H9 (cell line): Measurements from ENCODE around the gene RHOB. TPM values are rescaled to one million over a fixed set of nuclear protein-coding genes. Genes with fewer than 3 reads are reported as not detected.
"Not testable (repeated sequence)": the region's sequence is repeated elsewhere in the genome, so short reads cannot be mapped to it uniquely, and the experiment has no call there.

ENCODE experiments used
- DNase-seq: peaks from one replicate; pipeline ENCODE4 v3.0.0-alpha.2; 2017
- H2AFZ ChIP-seq: one replicate; pipeline ENCODE4 v1.6.1; 2013; ENCODE audit warnings: mild to moderate bottlenecking, low read length, control low read depth, moderate library complexity
- H2AK5ac ChIP-seq: 2 replicates; pipeline ENCODE4 v1.6.1; 2013; ENCODE audit warnings: low read length, control low read depth, mixed read lengths; ENCODE audit not compliant: insufficient read length
- H2BK120ac ChIP-seq: one replicate; pipeline ENCODE4 v1.6.1; 2013; ENCODE audit warnings: low read depth, mild to moderate bottlenecking, low read length, control low read depth, inconsistent platforms; ENCODE audit not compliant: poor library complexity, severe bottlenecking
- H2BK12ac ChIP-seq: 2 replicates; pipeline ENCODE4 v1.6.1; 2013; ENCODE audit warnings: low read length, control low read depth, mixed read lengths, low read depth; ENCODE audit not compliant: insufficient read length
- H2BK15ac ChIP-seq: 2 replicates; pipeline ENCODE4 v1.6.1; 2013; ENCODE audit warnings: low read depth, low read length, control low read depth
- H2BK20ac ChIP-seq: one replicate; pipeline ENCODE4 v1.6.1; 2013; ENCODE audit warnings: low read depth, mild to moderate bottlenecking, low read length, control low read depth, inconsistent platforms; ENCODE audit not compliant: poor library complexity, severe bottlenecking
- H2BK5ac ChIP-seq: 2 replicates; pipeline ENCODE4 v1.6.1; 2013; ENCODE audit warnings: low read length, control low read depth, mixed read lengths; ENCODE audit not compliant: insufficient read length
- H3K14ac ChIP-seq: 2 replicates; pipeline ENCODE4 v1.6.1; 2013; ENCODE audit warnings: low read length, control low read depth; ENCODE audit not compliant: insufficient read depth
- H3K18ac ChIP-seq: 2 replicates; pipeline ENCODE4 v1.6.1; 2013; ENCODE audit warnings: low read depth, mild to moderate bottlenecking, mixed read lengths, low read length, control low read depth; ENCODE audit not compliant: insufficient read length
- H3K23ac ChIP-seq: 2 replicates; pipeline ENCODE4 v1.6.1; 2013; ENCODE audit warnings: low read length, control low read depth, mixed read lengths, low read depth; ENCODE audit not compliant: insufficient read length
- H3K23me2 ChIP-seq: 2 replicates; pipeline ENCODE4 v1.6.1; 2013; ENCODE audit warnings: low read depth, mild to moderate bottlenecking, mixed read lengths, low read length, control low read depth; ENCODE audit not compliant: insufficient read length, poor library complexity, severe bottlenecking
- H3K27ac ChIP-seq: 2 replicates; pipeline ENCODE4 v1.5.1; 2013; ENCODE audit warnings: low read length, control low read depth, mixed read lengths, low read depth; ENCODE audit not compliant: insufficient read length
- H3K27me3 ChIP-seq: 2 replicates; pipeline ENCODE4 v1.6.1; 2013; ENCODE audit warnings: low read length, control low read depth, inconsistent platforms; ENCODE audit not compliant: insufficient read depth
- H3K4ac ChIP-seq: 2 replicates; pipeline ENCODE4 v1.6.1; 2013; ENCODE audit warnings: low read depth, mild to moderate bottlenecking, control low read depth, inconsistent platforms, low read length, moderate library complexity
- H3K4me1 ChIP-seq: 2 replicates; pipeline ENCODE4 v1.6.1; 2013; ENCODE audit warnings: low read length, control low read depth, inconsistent platforms; ENCODE audit not compliant: insufficient read depth
- H3K4me2 ChIP-seq: 2 replicates; pipeline ENCODE4 v1.6.1; 2013; ENCODE audit warnings: low read length, control low read depth, mixed read lengths; ENCODE audit not compliant: insufficient read length, insufficient read depth
- H3K56ac ChIP-seq: 2 replicates; pipeline ENCODE4 v1.6.1; 2013; ENCODE audit warnings: low read depth, mild to moderate bottlenecking, mixed read lengths, low read length, control low read depth; ENCODE audit not compliant: insufficient read length
- H3K79me1 ChIP-seq: 2 replicates; pipeline ENCODE4 v1.6.1; 2013; ENCODE audit warnings: low read depth, mild to moderate bottlenecking, moderate library complexity, low read length, control low read depth, inconsistent platforms; ENCODE audit not compliant: insufficient read depth, poor library complexity, severe bottlenecking
- H3K79me2 ChIP-seq: 2 replicates; pipeline ENCODE4 v1.6.1; 2013; ENCODE audit warnings: low read length, control low read depth, inconsistent platforms; ENCODE audit not compliant: insufficient read depth
- H3K9ac ChIP-seq: 2 replicates; pipeline ENCODE4 v1.6.1; 2013; ENCODE audit warnings: low read length, control low read depth, mixed read lengths; ENCODE audit not compliant: insufficient read length; ENCODE audit errors: extremely low read depth
- H3K9me3 ChIP-seq: one replicate; pipeline ENCODE4 v1.6.1; 2013; ENCODE audit warnings: low read depth, low read length, inconsistent platforms; ENCODE audit not compliant: control insufficient read depth
- H3T11ph ChIP-seq: one replicate; pipeline ENCODE4 v1.6.1; 2013; ENCODE audit warnings: mild to moderate bottlenecking, low read length, control low read depth, inconsistent platforms
- H4K20me1 ChIP-seq: one replicate; pipeline ENCODE4 v1.6.1; 2013; ENCODE audit not compliant: control insufficient read depth, insufficient read length, insufficient read depth
- H4K5ac ChIP-seq: 2 replicates; pipeline ENCODE4 v1.6.1; 2013; ENCODE audit warnings: low read depth, mild to moderate bottlenecking, mixed read lengths, low read length, control low read depth; ENCODE audit not compliant: insufficient read length
- H4K8ac ChIP-seq: replicated peaks from 2 replicates; pipeline ENCODE4 v1.6.1; 2013; ENCODE audit warnings: low read length, control low read depth, mixed read lengths, low read depth; ENCODE audit not compliant: insufficient read length
- H4K91ac ChIP-seq: 2 replicates; pipeline ENCODE4 v1.6.1; 2013; ENCODE audit warnings: low read depth, mild to moderate bottlenecking, moderate library complexity, mixed read lengths, low read length, control low read depth; ENCODE audit not compliant: insufficient read length
- H3K27ac Mint-ChIP-seq, 3 experiments: 2 replicates in 2 of 3; 3 replicates in 1 of 3; pipeline ENCODE4 v1.8.0; 2020 to 2021; ENCODE audit warnings: mixed read lengths in 3 of 3, mild to moderate bottlenecking in 1 of 3, moderate library complexity in 1 of 3
- H3K27me3 Mint-ChIP-seq: 2 replicates; pipeline ENCODE4 v1.8.0; 2021; ENCODE audit warnings: low read depth, mild to moderate bottlenecking, moderate library complexity, mixed read lengths
- H3K36me3 Mint-ChIP-seq, 3 experiments: 2 replicates in 2 of 3; 3 replicates in 1 of 3; pipeline ENCODE4 v1.8.0; 2020 to 2021; ENCODE audit warnings: low read depth in 3 of 3, mixed read lengths in 3 of 3; ENCODE audit not compliant: insufficient read depth in 1 of 3
- H3K4me1 Mint-ChIP-seq, 2 experiments: 2 replicates each; pipeline ENCODE4 v1.8.0; 2020; ENCODE audit warnings: mixed read lengths in 2 of 2
- H3K4me3 Mint-ChIP-seq, 2 experiments: 2 replicates in 1 of 2; 3 replicates in 1 of 2; pipeline ENCODE4 v1.8.0; 2020 to 2021; ENCODE audit warnings: mild to moderate bottlenecking in 2 of 2, mixed read lengths in 2 of 2, moderate library complexity in 1 of 2
- H3K9me3 Mint-ChIP-seq, 2 experiments: 2 replicates in 1 of 2; 3 replicates in 1 of 2; pipeline ENCODE4 v1.8.0; 2020; ENCODE audit warnings: mild to moderate bottlenecking in 2 of 2, mixed read lengths in 2 of 2, moderate library complexity in 1 of 2
- CTCF ChIP-seq: fragments of 200-600 bp; sonication (generic); conservative IDR thresholded peaks from 3 replicates; pipeline ENCODE4 v1.8.0; 2021; ENCODE audit warnings: antibody characterized with exemption, mild to moderate bottlenecking
- WGBS: extraction: QIAGEN DNeasy Blood & Tissue Kit; methylation state at CpG from one replicate; pipeline ENCODE4 v1.1.7; 2013; ENCODE audit warnings: missing lambda C conversion rate, low lambda C conversion rate, mixed read lengths; ENCODE audit not compliant: insufficient read length; ENCODE audit errors: extremely low coverage; 5-methylcytosine and 5-hydroxymethylcytosine counted together
- total RNA-seq: library from RNA; stranded (reverse); gene quantifications from 2 replicates; pipeline ENCODE4 v1.2.1, GENCODE V29; 2021

The RHOB gene
- total RNA-seq, 1 experiment from 2014 or later: 10.3 TPM

GRCh38 chr2:20434588-20435294 is 12.1 kb upstream of the RHOB start:
- no peak overlapping the region for H2BK5ac ChIP-seq
- Mint-ChIP-seq H3K27ac (no peak overlapping the region; a peak in 1 of 7 replicates), H3K4me3 (no peak overlapping the region)

GRCh38 chr2:20435456-20435855 is 11.4 kb upstream of the RHOB start:
- not testable (repeated sequence) for H4K91ac ChIP-seq, H3K4me1 ChIP-seq, H2BK5ac ChIP-seq, H3K9ac ChIP-seq, H3K4me2 ChIP-seq, H3K18ac ChIP-seq, H4K20me1 ChIP-seq, H4K8ac ChIP-seq, H3K79me2 ChIP-seq, H2AFZ ChIP-seq, H3K27ac ChIP-seq, H3K27me3 ChIP-seq, H3K9me3 Mint-ChIP-seq, H2BK120ac ChIP-seq, H3K4me3 Mint-ChIP-seq, H3K4me1 Mint-ChIP-seq, H2AK5ac ChIP-seq, H3K36me3 Mint-ChIP-seq, DNase-seq, H2BK20ac ChIP-seq, H3K4ac ChIP-seq, H3T11ph ChIP-seq, H4K5ac ChIP-seq, H3K23me2 ChIP-seq, H3K79me1 ChIP-seq, H3K23ac ChIP-seq, H3K14ac ChIP-seq, H3K27ac Mint-ChIP-seq, H3K9me3 ChIP-seq, H3K56ac ChIP-seq, H2BK15ac ChIP-seq, H2BK12ac ChIP-seq
- WGBS: no CpG with 5 or more reads among the region's 9 CpGs
- peaks cover 16% of the 10 kb centered on the region for H3K27me3 Mint-ChIP-seq

More at GRCh38 chr2:20434588-20435294, 12.1 kb upstream of the RHOB start:
- no peak overlapping the region for H3K23ac ChIP-seq
- no peaks in the 10 kb centered on the region for H3K4me1 ChIP-seq
- H4K8ac ChIP-seq: no peak overlapping the region
- H3K18ac ChIP-seq: no peak overlapping the region
- H2BK15ac ChIP-seq: no peak overlapping the region
- no peak overlapping the region for H3K56ac ChIP-seq
- WGBS: no CpG with 5 or more reads among the region's 8 CpGs
- no peak overlapping the region for H3K4ac ChIP-seq
- Mint-ChIP-seq H3K36me3 (no peaks in the 10 kb centered on the region), H3K27me3 (peaks cover 18% of the 10 kb centered on the region), H3K4me1 (peaks cover 0 to 4% of the 10 kb centered on the region in 2 experiments; a peak in 1 of 4 replicates), H3K9me3 (no peaks in the 10 kb centered on the region)
- H3K9ac ChIP-seq: no peak overlapping the region
- no peak overlapping the region for H4K5ac ChIP-seq
- no peak overlapping the region for H2AK5ac ChIP-seq
- H3K79me1 ChIP-seq: no peaks in the 10 kb centered on the region
- no peak overlapping the region for H2AFZ ChIP-seq
- H2BK12ac ChIP-seq: no peak overlapping the region
- H2BK20ac ChIP-seq: no peak overlapping the region
- H4K91ac ChIP-seq: no peak overlapping the region
- H3K27ac ChIP-seq: no peak overlapping the region
- no peak overlapping the region for H3T11ph ChIP-seq
- H3K4me2 ChIP-seq: no peak overlapping the region
- no peaks in the 10 kb centered on the region for H3K79me2 ChIP-seq
- H3K14ac ChIP-seq: no peak overlapping the region
- H3K27me3 ChIP-seq: no peaks in the 10 kb centered on the region; the same call in 1 of the 2 replicates
- no peak for DNase-seq
- no peaks in the 10 kb centered on the region for H3K9me3 ChIP-seq
- H3K23me2 ChIP-seq: no peaks in the 10 kb centered on the region
- no peak overlapping the region for H2BK120ac ChIP-seq
- no peaks in the 10 kb centered on the region for H4K20me1 ChIP-seq
- no peak for TF ChIP-seq CTCF
